ENCODE results near the gene SHANK3.

Gene SHANK3

GRCh38 chr22:50698546-50698945, 25.9 kb downstream of the SHANK3 start:
- TF ChIP-seq GATA2 (IDR thresholded peaks at IDR 0.05; ENCODE audit: low read depth, low read length): no peak
- no peak for TF ChIP-seq GATA3 (IDR thresholded peaks at IDR 0.05; ENCODE audit: low read depth, low read length)

- no peak for TF ChIP-seq GATA2 (IDR thresholded peaks at IDR 0.05; ENCODE audit: low read depth, low read length)
- no peak for TF ChIP-seq GATA3 (IDR thresholded peaks at IDR 0.05; ENCODE audit: low read depth, low read length)
These were observed 26.6 kb downstream of the SHANK3 start for GRCh38 chr22:50699001-50699755.

GRCh38 chr22:50699756-50700386, 27.2 kb downstream of the SHANK3 start:
- TF ChIP-seq GATA2 (IDR thresholded peaks at IDR 0.05; ENCODE audit: low read depth, low read length) (no peak), GATA3 (IDR thresholded peaks at IDR 0.05; ENCODE audit: low read depth, low read length) (no peak)

GRCh38 chr22:50700387-50701075, 27.9 kb downstream of the SHANK3 start:
- TF ChIP-seq GATA2 (IDR thresholded peaks at IDR 0.05; ENCODE audit: low read depth, low read length): no peak
- TF ChIP-seq GATA3 (IDR thresholded peaks at IDR 0.05; ENCODE audit: low read depth, low read length): no peak

- TF ChIP-seq GATA3 (IDR thresholded peaks at IDR 0.05; ENCODE audit: low read depth, low read length) (no peak), GATA2 (IDR thresholded peaks at IDR 0.05; ENCODE audit: low read depth, low read length) (no peak)
These were observed 28.4 kb downstream of the SHANK3 start for GRCh38 chr22:50701076-50701419.

- no peak for TF ChIP-seq GATA2 (IDR thresholded peaks at IDR 0.05; ENCODE audit: low read depth, low read length)
- no peak for TF ChIP-seq GATA3 (IDR thresholded peaks at IDR 0.05; ENCODE audit: low read depth, low read length)
These were observed 29.0 kb downstream of the SHANK3 start for GRCh38 chr22:50701428-50702154.

- TF ChIP-seq GATA3 (IDR thresholded peaks at IDR 0.05; ENCODE audit: low read depth, low read length) (no peak), GATA2 (IDR thresholded peaks at IDR 0.05; ENCODE audit: low read depth, low read length) (peak; percentile 88)
These were observed 29.6 kb downstream of the SHANK3 start for GRCh38 chr22:50702261-50702671.

- TF ChIP-seq GATA3 (IDR thresholded peaks at IDR 0.05; ENCODE audit: low read depth, low read length) (no peak), GATA2 (IDR thresholded peaks at IDR 0.05; ENCODE audit: low read depth, low read length) (no peak)
These were observed 30.4 kb downstream of the SHANK3 start for GRCh38 chr22:50702821-50703725.

- no peak for TF ChIP-seq GATA3 (IDR thresholded peaks at IDR 0.05; ENCODE audit: low read depth, low read length)
- TF ChIP-seq GATA2 (IDR thresholded peaks at IDR 0.05; ENCODE audit: low read depth, low read length): no peak
These were observed 31.3 kb downstream of the SHANK3 start for GRCh38 chr22:50703726-50704509.

GRCh38 chr22:50704510-50705218, 32.0 kb downstream of the SHANK3 start:
- TF ChIP-seq GATA2 (IDR thresholded peaks at IDR 0.05; ENCODE audit: low read depth, low read length) (no peak), GATA3 (IDR thresholded peaks at IDR 0.05; ENCODE audit: low read depth, low read length) (no peak)

GRCh38 chr22:50705219-50705691, 32.6 kb downstream of the SHANK3 start:
- TF ChIP-seq GATA2 (IDR thresholded peaks at IDR 0.05; ENCODE audit: low read depth, low read length): no peak
- no peak for TF ChIP-seq GATA3 (IDR thresholded peaks at IDR 0.05; ENCODE audit: low read depth, low read length)

- TF ChIP-seq GATA2 (IDR thresholded peaks at IDR 0.05; ENCODE audit: low read depth, low read length): no peak
- TF ChIP-seq GATA3 (IDR thresholded peaks at IDR 0.05; ENCODE audit: low read depth, low read length): no peak
These were observed 33.3 kb downstream of the SHANK3 start for GRCh38 chr22:50705851-50706351.

Measured in SH-SY5Y (cell line).